Trophoblast cell (in vitro differentiated cells and primary cell): ENCODE results near the gene SLC7A5.

Experiments used
- DNase-seq, 2 donors: peaks; one replicate each; pipeline ENCODE4 v3.0.0-alpha.2; 2016
- H2AFZ ChIP-seq: 2 replicates; pipeline ENCODE4 v1.6.1; 2013; ENCODE audit warnings: low read length, moderate library complexity, mild to moderate bottlenecking; ENCODE audit not compliant: insufficient read depth, poor library complexity
- H2AK5ac ChIP-seq: 2 replicates; pipeline ENCODE4 v1.6.1; 2013; ENCODE audit warnings: mild to moderate bottlenecking, low read length
- H2BK120ac ChIP-seq: 2 replicates; pipeline ENCODE4 v1.6.1; 2013; ENCODE audit warnings: low read length, mild to moderate bottlenecking, moderate library complexity; ENCODE audit not compliant: insufficient read depth, poor library complexity
- H2BK12ac ChIP-seq: 2 replicates; pipeline ENCODE4 v1.6.1; 2013; ENCODE audit warnings: mild to moderate bottlenecking, low read length, moderate library complexity
- H2BK5ac ChIP-seq: 2 replicates; pipeline ENCODE4 v1.6.1; 2013; ENCODE audit warnings: low read length, low read depth, moderate library complexity, mild to moderate bottlenecking; ENCODE audit not compliant: poor library complexity
- H3K14ac ChIP-seq: 2 replicates; pipeline ENCODE4 v1.6.1; 2013; ENCODE audit warnings: mild to moderate bottlenecking, low read length
- H3K18ac ChIP-seq: 2 replicates; pipeline ENCODE4 v1.6.1; 2013; ENCODE audit warnings: mild to moderate bottlenecking, low read length
- H3K23ac ChIP-seq: 2 replicates; pipeline ENCODE4 v1.6.1; 2013; ENCODE audit warnings: low read length
- H3K27ac ChIP-seq: 2 replicates; pipeline ENCODE4 v1.5.1; 2013; ENCODE audit warnings: low read depth, mild to moderate bottlenecking, inconsistent platforms, low read length, moderate library complexity
- H3K27me3 ChIP-seq: 2 replicates; pipeline ENCODE4 v1.6.1; 2013; ENCODE audit warnings: inconsistent platforms, mild to moderate bottlenecking, low read length, moderate library complexity; ENCODE audit not compliant: insufficient read depth
- H3K36me3 ChIP-seq, 2 experiments: 1 replicate in 1 of 2; 2 replicates in 1 of 2; pipeline ENCODE4 v1.6.1; 2013; ENCODE audit warnings: low read length in 2 of 2, mild to moderate bottlenecking in 2 of 2, moderate library complexity in 1 of 2; ENCODE audit not compliant: insufficient read depth in 2 of 2, control insufficient read depth in 1 of 2
- H3K4ac ChIP-seq: 2 replicates; pipeline ENCODE4 v1.6.1; 2013; ENCODE audit warnings: low read depth, mild to moderate bottlenecking, low read length, moderate library complexity
- H3K4me1 ChIP-seq, 2 experiments: 1 replicate in 1 of 2; 2 replicates in 1 of 2; pipeline ENCODE4 v1.6.1; 2013; ENCODE audit warnings: low read length in 2 of 2, mild to moderate bottlenecking in 2 of 2, moderate library complexity in 1 of 2; ENCODE audit not compliant: insufficient read depth in 2 of 2, control insufficient read depth in 1 of 2
- H3K4me2 ChIP-seq: 2 replicates; pipeline ENCODE4 v1.6.1; 2013; ENCODE audit warnings: inconsistent platforms, mild to moderate bottlenecking, low read length, moderate library complexity
- H3K4me3 ChIP-seq: 2 replicates; pipeline ENCODE4 v1.5.1; 2013; ENCODE audit warnings: mild to moderate bottlenecking, low read depth, low read length, inconsistent platforms
- H3K79me1 ChIP-seq: one replicate; pipeline ENCODE4 v1.6.1; 2013; ENCODE audit warnings: low read length
- H3K79me2 ChIP-seq: 2 replicates; pipeline ENCODE4 v1.6.1; 2013; ENCODE audit warnings: low read length, mild to moderate bottlenecking; ENCODE audit not compliant: control insufficient read depth, insufficient read depth, poor library complexity
- H3K9ac ChIP-seq: 2 replicates; pipeline ENCODE4 v1.6.1; 2013; ENCODE audit warnings: mild to moderate bottlenecking, low read length
- H3K9me3 ChIP-seq: 2 replicates; pipeline ENCODE4 v1.6.1; 2013; ENCODE audit warnings: low read depth, mild to moderate bottlenecking, control low read depth, inconsistent platforms, low read length; ENCODE audit not compliant: insufficient read depth
- H4K12ac ChIP-seq: 2 replicates; pipeline ENCODE4 v1.6.1; 2013; ENCODE audit warnings: low read depth, mild to moderate bottlenecking, low read length, moderate library complexity
- H4K8ac ChIP-seq: 2 replicates; pipeline ENCODE4 v1.6.1; 2013; ENCODE audit warnings: low read depth, mild to moderate bottlenecking, low read length, moderate library complexity
- H4K91ac ChIP-seq: one replicate; pipeline ENCODE4 v1.6.1; 2013; ENCODE audit warnings: low read depth, mild to moderate bottlenecking, low read length, moderate library complexity
- WGBS: extraction: QIAGEN DNeasy Blood & Tissue Kit; methylation state at CpG from one replicate; pipeline ENCODE4 v1.1.7; 2013; ENCODE audit warnings: missing lambda C conversion rate; ENCODE audit not compliant: insufficient read length, insufficient coverage; ENCODE audit errors: extremely low coverage; 5-methylcytosine and 5-hydroxymethylcytosine counted together

The SLC7A5 gene

GRCh38 chr16:87853411-87854052 lies 15.8 kb downstream of the SLC7A5 start:
- no CpG with 5 or more reads among the region's 25 CpGs for WGBS
- Histone ChIP-seq H3K4ac (no peak overlapping the region), H3K27ac (peak overlapping the region; percentile 89), H3K4me2 (peak overlapping the region; percentile 30), H2BK5ac (peak overlapping the region; percentile 96), H3K79me1 (peaks cover 51% of the 10 kb centered on the region), H4K12ac (no peak overlapping the region), H3K9me3 (peaks cover 4% of the 10 kb centered on the region), H4K8ac (peak overlapping the region; percentile 59), H3K4me1 (peaks cover 67 to 72% of the 10 kb centered on the region in 2 experiments), H3K14ac (peak overlapping the region; percentile 57), H3K23ac (no peak overlapping the region), H2BK12ac (peak overlapping the region; percentile 74), H3K9ac (no peak overlapping the region), H3K4me3 (no peak overlapping the region), H2AFZ (peak overlapping the region; percentile 68), H2AK5ac (peak overlapping the region; percentile 32), H4K91ac (peak overlapping the region; percentile 92), H3K18ac (peak overlapping the region; percentile 90), H2BK120ac (peak overlapping the region; percentile 96), H3K79me2 (peaks cover 34% of the 10 kb centered on the region), H3K27me3 (no peaks in the 10 kb centered on the region), H3K36me3 (peaks cover 49 to 56% of the 10 kb centered on the region in 2 experiments)
- DNase-seq = peak; percentile 90 to 94

DNA sequence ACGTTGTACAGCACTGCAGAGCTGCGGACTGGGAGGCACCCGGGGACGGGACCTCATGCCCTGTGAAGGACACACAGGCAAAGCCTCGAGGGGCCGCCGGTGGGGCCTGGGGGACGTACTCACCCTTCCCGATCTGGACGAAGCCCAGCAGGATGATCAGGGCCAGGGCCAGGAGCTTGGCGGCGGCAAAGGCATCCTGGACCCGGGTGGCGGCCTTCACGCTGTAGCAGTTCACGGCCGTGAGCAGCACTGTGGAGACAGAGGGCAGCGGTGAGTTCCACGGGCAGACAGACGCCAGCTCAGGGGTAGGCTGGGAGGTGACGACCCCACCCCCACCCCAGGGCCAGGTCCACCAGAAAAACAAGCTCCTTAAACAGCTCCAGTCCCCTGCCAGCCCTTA lies 17.7 kb downstream of the SLC7A5 start:
- WGBS = no CpG with 5 or more reads among the region's 21 CpGs
- no peak overlapping the region for H2AFZ ChIP-seq

DNA sequence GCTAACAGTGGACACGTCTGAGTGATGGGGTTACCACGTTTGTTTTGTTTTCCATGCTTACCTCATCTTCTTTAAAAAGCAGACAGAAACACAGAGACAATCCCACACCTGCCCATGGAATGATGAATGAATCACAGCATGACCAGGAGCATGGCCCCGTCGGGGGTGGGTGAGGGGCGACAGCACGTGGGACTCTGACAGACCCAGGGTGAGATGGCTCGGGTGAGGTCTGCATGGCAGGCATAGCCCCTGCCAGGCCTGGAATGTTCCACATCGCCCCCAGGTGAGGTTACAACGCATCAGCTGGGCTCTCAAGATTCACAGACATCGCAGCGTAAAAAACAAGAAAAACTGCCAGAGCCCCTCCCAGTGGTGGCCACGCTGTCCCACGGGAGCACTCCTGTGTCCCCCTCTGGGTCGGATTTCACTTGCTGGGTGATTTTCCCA lies 18.1 kb downstream of the SLC7A5 start:
- H2BK120ac ChIP-seq = peak overlapping the region; percentile 96
- H2BK5ac ChIP-seq = peak overlapping the region; percentile 96
- H3K9ac ChIP-seq = no peak overlapping the region
- H3K14ac ChIP-seq = peak overlapping the region; percentile 82
- DNase-seq = peak; percentile 75 to 80
- no peak overlapping the region for H3K4me3 ChIP-seq
- WGBS = no CpG with 5 or more reads among the region's 14 CpGs
- H3K36me3 ChIP-seq = peaks cover 64 to 68% of the 10 kb centered on the region in 2 experiments
- H4K8ac ChIP-seq = peak overlapping the region; percentile 86
- H3K23ac ChIP-seq = no peak overlapping the region
- peaks cover 46% of the 10 kb centered on the region for H3K79me1 ChIP-seq
- peaks cover 6% of the 10 kb centered on the region for H3K9me3 ChIP-seq
- no peak overlapping the region for H2AFZ ChIP-seq
- H3K79me2 ChIP-seq = peaks cover 41% of the 10 kb centered on the region
- peaks cover 53 to 56% of the 10 kb centered on the region in 2 experiments for H3K4me1 ChIP-seq
- peak overlapping the region; percentile 89 for H2BK12ac ChIP-seq
- peak overlapping the region; percentile 92 for H3K18ac ChIP-seq
- H3K4ac ChIP-seq = peak overlapping the region; percentile 87
- H3K27me3 ChIP-seq = no peaks in the 10 kb centered on the region
- peak overlapping the region; percentile 86 for H2AK5ac ChIP-seq
- peak overlapping the region; percentile 92 for H4K91ac ChIP-seq
- H3K4me2 ChIP-seq = peak overlapping the region; percentile 30
- peak overlapping the region; percentile 89 for H3K27ac ChIP-seq
- no peak overlapping the region for H4K12ac ChIP-seq

More for the DNA sequence above, 17.7 kb downstream of the SLC7A5 start:
- Histone ChIP-seq H2BK5ac (peak overlapping the region; percentile 96), H3K4ac (peak overlapping the region; percentile 87), H4K8ac (peak overlapping the region; percentile 86), H3K9me3 (peaks cover 6% of the 10 kb centered on the region), H3K9ac (no peak overlapping the region), H3K27me3 (no peaks in the 10 kb centered on the region), H4K91ac (peak overlapping the region; percentile 92), H3K4me3 (no peak overlapping the region), H3K79me2 (peaks cover 39% of the 10 kb centered on the region), H2BK12ac (peak overlapping the region; percentile 89), H3K23ac (no peak overlapping the region), H3K79me1 (peaks cover 48% of the 10 kb centered on the region), H2AK5ac (peak overlapping the region; percentile 86), H4K12ac (peak overlapping the region; percentile 25), H3K36me3 (peaks cover 60 to 64% of the 10 kb centered on the region in 2 experiments), H2BK120ac (peak overlapping the region; percentile 96), H3K18ac (peak overlapping the region; percentile 92), H3K4me2 (peak overlapping the region; percentile 30), H3K14ac (peak overlapping the region; percentile 82), H3K4me1 (peaks cover 57 to 61% of the 10 kb centered on the region in 2 experiments), H3K27ac (peak overlapping the region; percentile 89)
- peak; percentile 47 to 62 for DNase-seq

DNA sequence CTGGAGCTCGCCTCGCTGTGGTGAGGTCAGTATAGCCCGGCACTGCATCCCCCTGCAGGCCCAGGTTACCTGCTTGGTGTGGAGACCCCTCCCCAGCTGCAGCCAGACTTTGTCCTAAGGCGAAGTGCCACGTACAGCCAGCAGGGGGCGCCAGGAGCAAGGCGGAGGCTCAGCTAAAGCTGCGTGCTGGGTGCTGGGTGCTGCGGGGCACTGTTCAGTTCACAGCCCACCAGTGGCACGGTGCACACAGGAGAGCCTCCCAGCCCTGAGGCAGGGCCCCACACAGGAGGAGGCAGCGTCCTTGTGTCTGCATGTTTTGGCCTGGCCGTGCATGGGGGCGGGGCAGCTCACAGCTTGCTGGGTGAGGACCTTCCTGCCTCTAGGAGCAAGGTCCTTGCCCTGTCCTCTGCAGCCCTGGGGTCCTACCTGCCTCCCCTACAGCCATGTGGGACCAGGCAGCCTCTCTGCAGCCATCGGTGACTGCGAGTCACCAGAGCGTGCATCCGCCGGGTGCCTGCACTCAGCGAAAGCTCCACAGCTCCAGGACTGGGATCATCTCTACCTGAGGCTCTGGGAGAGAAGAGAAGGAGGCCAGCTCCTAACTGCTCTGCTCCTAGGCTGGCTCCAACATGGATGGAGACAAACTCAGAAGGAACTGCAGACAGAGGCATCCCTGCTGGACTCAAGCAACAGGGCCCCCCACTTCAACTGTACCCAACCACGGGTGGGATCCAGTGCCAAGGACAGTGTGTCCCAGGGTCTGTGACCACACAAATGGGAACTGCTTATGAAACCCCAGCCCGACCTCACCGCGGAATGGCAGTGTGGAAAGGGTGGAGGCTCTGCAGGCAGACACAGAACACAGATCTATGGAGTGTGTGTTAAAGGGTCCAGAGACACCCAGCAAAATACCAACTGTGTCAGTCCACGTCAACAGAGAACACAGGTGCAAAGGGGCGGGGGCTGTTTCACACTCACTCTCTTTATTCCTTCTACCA lies 19.0 kb downstream of the SLC7A5 start:
- H2AK5ac ChIP-seq = peak overlapping the region; percentile 9
- peaks cover 66% of the 10 kb centered on the region in 2 experiments for H3K36me3 ChIP-seq
- H3K14ac ChIP-seq = peak overlapping the region; percentile 8

More for the DNA sequence above, 19.0 kb downstream of the SLC7A5 start:
- Histone ChIP-seq H3K4ac (peak overlapping the region; percentile 49), H3K9me3 (peaks cover 6% of the 10 kb centered on the region), H3K23ac (no peak overlapping the region), H2BK5ac (peak overlapping the region; percentile 17), H2BK12ac (peak overlapping the region; percentile 28), H3K79me2 (peaks cover 41% of the 10 kb centered on the region), H2BK120ac (no peak overlapping the region), H3K4me1 (peaks cover 46 to 48% of the 10 kb centered on the region in 2 experiments), H4K91ac (peak overlapping the region; percentile 41), H3K27me3 (no peaks in the 10 kb centered on the region), H4K12ac (no peak overlapping the region), H4K8ac (no peak overlapping the region), H3K18ac (peak overlapping the region; percentile 20), H2AFZ (no peak overlapping the region), H3K4me3 (peak overlapping the region; percentile 34), H3K79me1 (peaks cover 43% of the 10 kb centered on the region), H3K27ac (peak overlapping the region; percentile 89), H3K4me2 (peak overlapping the region; percentile 3), H3K9ac (no peak overlapping the region)
- WGBS = no CpG with 5 or more reads among the region's 25 CpGs
- DNase-seq = peak; percentile 48 to 71
